ENCODE results near the gene ACTG1. TPM values are rescaled to one million over a fixed set of nuclear protein-coding genes. Genes with fewer than 3 reads are reported as not detected.

ACTG1 gene
- total and polyA plus RNA-seq, 2 donors (not counting 1 experiment from before 2014, with no cell fraction given): 803 to 1,677 TPM

DNA sequence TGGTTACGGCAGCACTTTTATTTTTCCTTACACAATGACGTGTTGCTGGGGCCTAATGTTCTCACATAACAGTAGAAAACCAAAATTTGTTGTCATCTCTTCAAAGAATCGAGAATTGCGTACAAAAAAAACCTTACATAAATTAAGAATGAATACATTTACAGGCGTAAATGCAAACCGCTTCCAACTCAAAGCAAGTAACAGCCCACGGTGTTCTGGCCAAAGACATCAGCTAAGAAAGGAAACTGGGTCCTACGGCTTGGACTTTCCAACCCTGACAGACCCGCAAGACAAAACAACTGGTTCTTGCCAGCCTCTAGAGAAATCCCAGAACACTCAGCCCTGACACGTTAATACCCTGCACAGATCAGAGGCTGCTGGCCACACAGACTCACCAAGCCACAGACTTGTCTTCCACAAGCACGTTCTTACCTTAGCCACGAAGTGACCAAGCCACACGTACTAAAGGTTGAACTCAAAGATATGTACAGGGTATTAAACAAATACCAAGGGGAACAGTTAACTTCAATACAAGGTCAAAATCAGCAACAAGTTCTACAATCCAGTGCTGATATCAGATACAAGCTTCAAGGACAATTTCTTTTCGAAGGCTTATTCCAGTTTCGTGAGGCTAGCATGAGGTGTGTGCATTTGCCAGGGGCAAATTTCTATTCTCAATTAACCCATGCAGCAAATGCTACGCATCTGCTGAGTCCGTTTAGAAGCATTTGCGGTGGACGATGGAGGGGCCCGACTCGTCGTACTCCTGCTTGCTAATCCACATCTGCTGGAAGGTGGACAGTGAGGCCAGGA is 2.4 kb downstream of the ACTG1 start:
- POLR2A ChIA-PET: interaction anchor here (0.7 to 3.7 kb wide), 4 partner anchors 9 to 113 kb away, joined by 3 to 32 read pairs (median 6); no protein-coding TSS in a partner anchor
- Histone ChIP-seq H2AFZ (ENCODE audit: insufficient read depth, low read depth, low read length, poor library complexity, severe bottlenecking) (no peak overlapping the region), H3K79me2 (ENCODE audit: control insufficient read depth, insufficient read depth, low read length) (peaks cover 41% of the 10 kb centered on the region), H3K4me1 (ENCODE audit: control insufficient read depth in 2 of 2, insufficient read depth in 2 of 2, low read length in 2 of 2) (peaks cover 28 to 45% of the 10 kb centered on the region in 2 donors), H3K4me2 (replicated peaks; ENCODE audit: low read depth, low read length, poor library complexity, severe bottlenecking) (peak overlapping the region; percentile 99), H3K9ac (ENCODE audit: low read length) (peak overlapping the region; percentile 93), H4K20me1 (ENCODE audit: control insufficient read depth, insufficient read depth, low read length, poor library complexity, severe bottlenecking) (peaks cover 44% of the 10 kb centered on the region), H3K4me3 (ENCODE audit: control extremely low read depth in 1 of 5, extremely low read depth in 1 of 5, insufficient read depth in 1 of 5, low read depth in 2 of 5, low read length in 4 of 5) (peak overlapping the region; percentile 73 to 96 (median 86)), H3K27ac (ENCODE audit: low read length in 2 of 2) (peak overlapping the region in 1 of 2 donors; percentile 81), H3K9me3 (ENCODE audit: control extremely low read depth in 1 of 3, control insufficient read depth in 2 of 3, insufficient read depth in 1 of 3, low read length in 2 of 3) (no peaks in the 10 kb centered on the region), H3K27me3 (replicated peaks in 1 of 4; ENCODE audit: control extremely low read depth in 1 of 4, control insufficient read depth in 3 of 4, insufficient read depth in 4 of 4, low read length in 3 of 4) (no peaks in the 10 kb centered on the region), H3K36me3 (replicated peaks in 1 of 2; ENCODE audit: control extremely low read depth in 1 of 2, control insufficient read depth in 1 of 2, extremely low read depth in 1 of 2, insufficient read depth in 2 of 2, low read length in 1 of 2) (peaks cover 0 to 36% of the 10 kb centered on the region in 2 experiments)
- Mint-ChIP-seq H3K4me3 (peak overlapping the region; percentile 97), H3K27ac (peak overlapping the region; percentile 94), H3K27me3 (no peaks in the 10 kb centered on the region), H3K9me3 (ENCODE audit: insufficient read depth) (no peaks in the 10 kb centered on the region), H3K4me1 (peaks cover 46% of the 10 kb centered on the region)
- CTCF ChIA-PET: interaction anchor here (1.1 to 3.4 kb wide), 11 partner anchors 9 to 257 kb away, joined by 4 to 17 read pairs (median 6); partner anchors contain the start of gene BAHCC1
- TF ChIP-seq CTCF (IDR thresholded peaks at IDR 0.05): no peak
- peak; percentile 52 for DNase-seq
- ATAC-seq (ENCODE audit: low read depth): no peak
- WGBS (ENCODE audit: insufficient coverage): 3% methylated on average over 16 of the region's 22 CpGs
- intact Hi-C loops (cut with micrococcal nuclease): loop anchor here (1.0 to 10.0 kb wide), 4 partner anchors 115 to 1713 kb away; partner anchors contain the start of genes BAHCC1, CBX8 and SLC38A10

All from B cell (primary cell).